ENCODE data around the gene CALML5. TPM values are rescaled to one million over a fixed set of nuclear protein-coding genes. Genes with fewer than 3 reads are reported as not detected.

Gene CALML5
- total and polyA plus RNA-seq, 9 of the 15 experiments (the other 6 are each of a cell fraction or from before 2014, with no cell fraction given) = not detected

DNA sequence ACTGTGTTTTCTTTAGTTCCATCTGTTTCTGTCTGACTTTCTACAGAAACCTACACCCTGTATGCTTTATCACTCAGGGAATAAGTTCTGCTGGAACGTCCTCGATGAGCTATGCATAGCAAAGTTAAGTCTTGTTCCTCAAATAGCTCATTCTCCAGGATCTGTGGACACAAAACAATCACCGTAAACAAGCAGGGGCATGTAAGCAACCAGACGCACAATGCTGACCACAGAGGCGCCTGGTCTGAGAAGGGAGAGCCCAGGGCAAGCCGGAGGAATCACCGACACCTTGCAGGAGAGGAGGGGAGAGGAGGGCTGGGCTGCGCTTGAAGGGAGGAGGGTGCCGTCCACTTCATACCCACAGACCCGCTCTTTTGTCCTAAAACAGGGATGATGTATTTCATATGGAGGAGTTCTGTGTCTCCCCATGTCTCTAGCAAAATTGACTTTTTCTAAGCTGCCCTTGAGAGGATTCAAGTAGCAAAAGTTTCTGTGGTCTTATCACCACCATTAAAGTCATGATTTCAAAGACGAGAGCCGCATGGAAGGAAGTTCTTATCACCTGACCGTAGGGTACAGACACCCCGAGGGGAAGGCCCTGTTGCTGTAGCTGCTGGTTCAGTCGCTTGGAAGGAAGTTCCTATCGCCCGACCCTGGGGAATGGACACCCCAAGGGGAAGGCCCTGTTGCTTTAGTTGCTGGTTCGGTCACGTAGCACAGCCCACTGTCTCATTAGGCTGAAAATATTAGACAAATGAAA lies 39.7 kb upstream of the CALML5 start (continued):
- TF ChIP-seq, protein P1, sequence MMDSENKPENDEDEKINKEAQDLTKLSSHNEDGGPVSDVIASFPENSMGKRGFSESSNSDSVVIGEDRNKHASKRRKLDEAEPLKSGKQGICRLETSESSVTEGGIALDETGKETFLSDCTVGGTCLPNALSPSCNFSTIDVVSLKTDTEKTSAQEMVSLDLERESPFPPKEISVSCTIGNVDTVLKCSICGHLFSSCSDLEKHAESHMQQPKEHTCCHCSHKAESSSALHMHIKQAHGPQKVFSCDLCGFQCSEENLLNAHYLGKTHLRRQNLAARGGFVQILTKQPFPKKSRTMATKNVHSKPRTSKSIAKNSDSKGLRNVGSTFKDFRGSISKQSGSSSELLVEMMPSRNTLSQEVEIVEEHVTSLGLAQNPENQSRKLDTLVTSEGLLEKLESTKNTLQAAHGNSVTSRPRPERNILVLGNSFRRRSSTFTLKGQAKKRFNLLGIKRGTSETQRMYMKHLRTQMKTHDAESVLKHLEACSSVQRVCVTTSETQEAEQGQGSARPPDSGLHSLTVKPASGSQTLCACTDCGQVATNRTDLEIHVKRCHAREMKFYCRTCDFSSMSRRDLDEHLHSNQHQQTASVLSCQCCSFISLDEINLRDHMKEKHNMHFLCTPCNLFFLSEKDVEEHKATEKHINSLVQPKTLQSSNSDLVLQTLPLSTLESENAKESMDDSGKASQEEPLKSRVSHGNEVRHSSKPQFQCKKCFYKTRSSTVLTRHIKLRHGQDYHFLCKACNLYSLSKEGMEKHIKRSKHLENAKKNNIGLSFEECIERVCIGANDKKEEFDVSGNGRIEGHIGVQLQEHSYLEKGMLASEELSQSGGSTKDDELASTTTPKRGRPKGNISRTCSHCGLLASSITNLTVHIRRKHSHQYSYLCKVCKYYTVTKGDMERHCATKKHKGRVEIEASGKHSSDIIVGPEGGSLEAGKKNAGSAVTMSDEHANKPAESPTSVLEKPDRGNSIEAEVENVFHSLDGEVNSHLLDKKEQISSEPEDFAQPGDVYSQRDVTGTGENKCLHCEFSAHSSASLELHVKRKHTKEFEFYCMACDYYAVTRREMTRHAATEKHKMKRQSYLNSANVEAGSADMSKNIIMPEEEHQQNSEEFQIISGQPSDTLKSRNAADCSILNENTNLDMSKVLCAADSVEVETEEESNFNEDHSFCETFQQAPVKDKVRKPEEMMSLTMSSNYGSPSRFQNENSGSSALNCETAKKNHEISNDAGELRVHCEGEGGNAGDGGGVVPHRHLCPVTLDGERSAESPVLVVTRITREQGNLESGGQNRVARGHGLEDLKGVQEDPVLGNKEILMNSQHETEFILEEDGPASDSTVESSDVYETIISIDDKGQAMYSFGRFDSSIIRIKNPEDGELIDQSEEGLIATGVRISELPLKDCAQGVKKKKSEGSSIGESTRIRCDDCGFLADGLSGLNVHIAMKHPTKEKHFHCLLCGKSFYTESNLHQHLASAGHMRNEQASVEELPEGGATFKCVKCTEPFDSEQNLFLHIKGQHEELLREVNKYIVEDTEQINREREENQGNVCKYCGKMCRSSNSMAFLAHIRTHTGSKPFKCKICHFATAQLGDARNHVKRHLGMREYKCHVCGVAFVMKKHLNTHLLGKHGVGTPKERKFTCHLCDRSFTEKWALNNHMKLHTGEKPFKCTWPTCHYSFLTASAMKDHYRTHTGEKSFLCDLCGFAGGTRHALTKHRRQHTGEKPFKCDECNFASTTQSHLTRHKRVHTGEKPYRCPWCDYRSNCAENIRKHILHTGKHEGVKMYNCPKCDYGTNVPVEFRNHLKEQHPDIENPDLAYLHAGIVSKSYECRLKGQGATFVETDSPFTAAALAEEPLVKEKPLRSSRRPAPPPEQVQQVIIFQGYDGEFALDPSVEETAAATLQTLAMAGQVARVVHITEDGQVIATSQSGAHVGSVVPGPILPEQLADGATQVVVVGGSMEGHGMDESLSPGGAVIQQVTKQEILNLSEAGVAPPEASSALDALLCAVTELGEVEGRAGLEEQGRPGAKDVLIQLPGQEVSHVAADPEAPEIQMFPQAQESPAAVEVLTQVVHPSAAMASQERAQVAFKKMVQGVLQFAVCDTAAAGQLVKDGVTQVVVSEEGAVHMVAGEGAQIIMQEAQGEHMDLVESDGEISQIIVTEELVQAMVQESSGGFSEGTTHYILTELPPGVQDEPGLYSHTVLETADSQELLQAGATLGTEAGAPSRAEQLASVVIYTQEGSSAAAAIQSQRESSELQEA (IDR thresholded peaks at IDR 0.05; ENCODE audit: low read depth) = no peak
- TF ChIP-seq ZNF79 (CRISPR knock-in tag; IDR thresholded peaks at IDR 0.05; ENCODE audit: low read depth) = no peak
- no peak for TF ChIP-seq NFIX (CRISPR knock-in tag; IDR thresholded peaks at IDR 0.05; ENCODE audit: low read depth)
- no peak for TF ChIP-seq TFAM (CRISPR knock-in tag; conservative IDR thresholded peaks at IDR 0.05)
- no peak for TF ChIP-seq SNIP1 (IDR thresholded peaks at IDR 0.05; ENCODE audit: low read depth)
- TF ChIP-seq ZKSCAN1 (IDR thresholded peaks at IDR 0.05; ENCODE audit: low read depth, low read length) = no peak
- no peak for TF ChIP-seq ZNF830 (CRISPR knock-in tag; IDR thresholded peaks at IDR 0.05)
- TF ChIP-seq TSC22D4 (tag; IDR thresholded peaks at IDR 0.05) = no peak
- TF ChIP-seq HIVEP1 (CRISPR knock-in tag; IDR thresholded peaks at IDR 0.05) = no peak
- no peak for TF ChIP-seq DNMT1 (IDR thresholded peaks at IDR 0.05)
- no peak for TF ChIP-seq NR1H2 (CRISPR knock-in tag; IDR thresholded peaks at IDR 0.05)
- no peak for TF ChIP-seq MITF (IDR thresholded peaks at IDR 0.05)
- TF ChIP-seq, protein P2, sequence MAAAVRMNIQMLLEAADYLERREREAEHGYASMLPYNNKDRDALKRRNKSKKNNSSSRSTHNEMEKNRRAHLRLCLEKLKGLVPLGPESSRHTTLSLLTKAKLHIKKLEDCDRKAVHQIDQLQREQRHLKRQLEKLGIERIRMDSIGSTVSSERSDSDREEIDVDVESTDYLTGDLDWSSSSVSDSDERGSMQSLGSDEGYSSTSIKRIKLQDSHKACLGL (CRISPR knock-in tag; IDR thresholded peaks at IDR 0.05; ENCODE audit: borderline replicate concordance, poor library complexity, severe bottlenecking) = no peak
- no peak for TF ChIP-seq RFX1 (IDR thresholded peaks at IDR 0.05)
- no peak for TF ChIP-seq DDX20 (tag; IDR thresholded peaks at IDR 0.05; ENCODE audit: low read depth)
- TF ChIP-seq JUND (IDR thresholded peaks at IDR 0.05; ENCODE audit: borderline replicate concordance, low read depth, low read length) = no peak
- no peak for TF ChIP-seq JUND (tag; IDR thresholded peaks at IDR 0.05; ENCODE audit: borderline replicate concordance, low read depth, low read length)
- TF ChIP-seq CHD2 (IDR thresholded peaks at IDR 0.05; ENCODE audit: low read depth, low read length) = no peak
